WTC11 (cell line): ENCODE data around the gene VPS35L.

Source experiments
- AR ChIP-seq: fragments of 250-450 bp; sonication (Bioruptor Pico); IDR thresholded peaks from 2 replicates; pipeline ENCODE4 v1.9.0; 2021; ENCODE audit warnings: mild to moderate bottlenecking
- ATF3 ChIP-seq: sonication (generic); formaldehyde crosslinking; conservative IDR thresholded peaks from 2 replicates; pipeline ENCODE4 v1.8.1; 2022; ENCODE audit warnings: mild to moderate bottlenecking, missing genetic modification reagents
- CTCF ChIP-seq: fragments of 200-600 bp; IDR thresholded peaks from 2 replicates; pipeline ENCODE4 v1.8.0; 2022; ENCODE audit warnings: antibody characterized with exemption
- E2F4 ChIP-seq: sonication (generic); formaldehyde crosslinking; IDR thresholded peaks from 2 replicates; pipeline ENCODE4 v1.8.1; 2022; ENCODE audit warnings: low read depth, mild to moderate bottlenecking, moderate library complexity, missing genetic modification reagents, borderline replicate concordance
- FOXJ3 ChIP-seq: sonication (generic); formaldehyde crosslinking; IDR thresholded peaks from 2 replicates; pipeline ENCODE4 v1.9.0; 2021; ENCODE audit warnings: missing genetic modification reagents, mild to moderate bottlenecking, borderline replicate concordance
- JUN ChIP-seq: sonication (generic); formaldehyde crosslinking; IDR thresholded peaks from 2 replicates; pipeline ENCODE4 v1.8.0; 2023; ENCODE audit warnings: mild to moderate bottlenecking, missing genetic modification reagents
- MAX ChIP-seq: sonication (generic); formaldehyde crosslinking; IDR thresholded peaks from 2 replicates; pipeline ENCODE4 v1.8.0; 2022; ENCODE audit warnings: mild to moderate bottlenecking, missing genetic modification reagents
- NFYB ChIP-seq: sonication (generic); formaldehyde crosslinking; conservative IDR thresholded peaks from 2 replicates; pipeline ENCODE4 v1.8.0; 2022; ENCODE audit warnings: low read depth, missing genetic modification reagents
- NR2C2 ChIP-seq: sonication (generic); formaldehyde crosslinking; IDR thresholded peaks from 2 replicates; pipeline ENCODE4 v1.8.0; 2022; ENCODE audit warnings: mild to moderate bottlenecking, missing genetic modification reagents
- SP1 ChIP-seq: sonication (generic); formaldehyde crosslinking; conservative IDR thresholded peaks from 2 replicates; pipeline ENCODE4 v1.8.1; 2022; ENCODE audit warnings: missing genetic modification reagents
- USF1 ChIP-seq: sonication (generic); formaldehyde crosslinking; IDR thresholded peaks from 2 replicates; pipeline ENCODE4 v1.8.0; 2022; ENCODE audit warnings: mild to moderate bottlenecking, missing genetic modification reagents

- TF ChIP-seq NFYB (CRISPR knock-in tag), result no peak
- no peak for TF ChIP-seq NR2C2 (CRISPR knock-in tag)
- no peak for TF ChIP-seq CTCF
- no peak for TF ChIP-seq MAX (CRISPR knock-in tag)
- no peak for TF ChIP-seq ATF3 (CRISPR knock-in tag)
- no peak for TF ChIP-seq AR
- no peak for TF ChIP-seq USF1
- no peak for TF ChIP-seq FOXJ3
- TF ChIP-seq SP1, result no peak
- TF ChIP-seq JUN (CRISPR knock-in tag), result no peak
- no peak for TF ChIP-seq E2F4
Observed at GRCh38 chr16:19657831-19658230, 102.3 kb downstream of the VPS35L start.
